SK-N-MC (cell line): ENCODE results near the gene VPS13A.
"Not testable (repeated sequence)": the region's sequence is repeated elsewhere in the genome, so short reads cannot be mapped to it uniquely, and the experiment has no call there.

Experiments used
- DNase-seq: peaks from one replicate; pipeline ENCODE4 v3.0.0-alpha.2; 2011; ENCODE audit warnings: low read depth, low spot score
- H3K27ac ChIP-seq: fragments of 200-600 bp; sonication (generic); 2 replicates; pipeline ENCODE4 v1.5.1; 2016; ENCODE audit warnings: mixed run types
- H3K36me3 ChIP-seq: fragments of 200-600 bp; sonication (generic); 2 replicates; pipeline ENCODE4 v1.6.1; 2017; ENCODE audit warnings: antibody characterized with exemption, low read length, mixed read lengths; ENCODE audit not compliant: insufficient read depth
- H3K4me3 ChIP-seq: fragments of 200-600 bp; sonication (generic); 2 replicates; pipeline ENCODE4 v1.5.1; 2016
- H3K9ac ChIP-seq: fragments of 200-600 bp; sonication (generic); 2 replicates; pipeline ENCODE4 v1.8.0; 2017; ENCODE audit warnings: mixed run types, mixed read lengths; ENCODE audit not compliant: insufficient read length
- H3K9me3 ChIP-seq: fragments of 200-600 bp; sonication (generic); 2 replicates; pipeline ENCODE4 v1.6.1; 2017; ENCODE audit warnings: low read depth, mild to moderate bottlenecking, antibody characterized with exemption, low read length, moderate library complexity, mixed read lengths
- EZH2 ChIP-seq: fragments of 200-600 bp; sonication (generic); IDR thresholded peaks from one replicate; pipeline ENCODE4 v1.6.1; 2017; ENCODE audit warnings: antibody characterized with exemption
- FOXP2 ChIP-seq: optimal IDR thresholded peaks from 2 replicates; pipeline ENCODE3; 2011; ENCODE audit warnings: mild to moderate bottlenecking, moderate library complexity; ENCODE audit not compliant: insufficient read depth; ENCODE audit errors: extremely low read length, control extremely low read depth
- POLR2AphosphoS5 ChIP-seq: IDR thresholded peaks from 2 replicates; pipeline ENCODE4 v1.6.1; 2012; ENCODE audit warnings: mild to moderate bottlenecking, low read depth, low read length, borderline replicate concordance

The VPS13A gene

DNA sequence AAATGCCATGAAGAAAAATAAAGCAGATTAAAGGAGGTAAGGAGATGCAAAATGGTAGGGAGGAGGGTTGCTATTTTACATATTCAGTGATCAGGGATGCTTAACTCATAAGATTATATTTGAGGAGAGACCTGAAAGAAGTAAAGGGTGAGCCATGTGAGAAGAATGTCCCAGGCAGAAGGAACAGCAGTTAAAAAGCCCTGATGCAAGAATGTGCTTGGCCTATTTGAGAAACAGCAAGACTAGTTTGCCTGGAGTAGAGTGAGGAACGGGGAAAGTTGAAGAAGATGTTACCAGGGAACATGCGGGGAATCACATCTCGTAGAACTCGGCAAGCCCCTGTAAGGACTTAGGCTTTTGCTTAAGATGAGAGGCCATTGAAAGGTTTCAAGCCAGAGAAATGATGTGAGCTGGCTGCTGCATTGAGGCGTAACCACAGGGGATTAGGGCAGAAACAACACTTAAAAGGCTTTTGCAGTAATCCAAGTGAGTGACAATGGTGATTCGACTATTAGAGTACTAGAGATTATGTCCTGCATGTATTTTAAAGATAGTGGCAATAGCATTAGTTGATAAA is 198.7 kb downstream of the VPS13A start:
- H3K36me3 ChIP-seq = peaks cover 3% of the 10 kb centered on the region; the same call in 1 of the 2 replicates
- H3K27ac ChIP-seq = no peak overlapping the region
- no peak for TF ChIP-seq EZH2
- no peak for TF ChIP-seq POLR2AphosphoS5
- TF ChIP-seq FOXP2 = no peak
- no peak for DNase-seq
- no peak overlapping the region for H3K4me3 ChIP-seq
- H3K9ac ChIP-seq = no peak overlapping the region
- H3K9me3 ChIP-seq = no peaks in the 10 kb centered on the region

DNA sequence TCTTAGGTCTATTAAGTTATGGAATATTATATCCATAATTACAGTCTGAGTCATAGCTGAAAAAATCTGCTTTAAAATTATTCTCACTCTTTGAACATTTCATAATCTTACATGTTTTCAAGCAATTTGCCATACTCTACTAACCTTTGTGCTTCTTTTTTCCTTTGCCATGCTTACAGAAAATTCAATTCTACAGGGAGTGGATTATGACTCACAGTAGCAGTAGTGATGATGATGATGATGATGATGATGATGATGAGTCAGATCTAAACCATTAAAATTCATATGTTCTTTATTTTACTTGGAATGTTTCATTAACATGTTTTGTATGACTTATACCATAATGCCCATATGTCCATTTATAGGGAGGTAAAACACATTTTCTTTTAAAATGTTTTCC is 207.1 kb downstream of the VPS13A start:
- TF ChIP-seq FOXP2 (no peak), EZH2 (no peak), POLR2AphosphoS5 (no peak)
- H3K9me3 ChIP-seq = no peaks in the 10 kb centered on the region
- H3K4me3 ChIP-seq = no peak overlapping the region
- DNase-seq = no peak
- 0 out of 2 replicates have a peak, but pooled peaks cover 4% of the 10 kb centered on the region for H3K36me3 ChIP-seq
- no peak overlapping the region for H3K9ac ChIP-seq
- no peak overlapping the region for H3K27ac ChIP-seq

DNA sequence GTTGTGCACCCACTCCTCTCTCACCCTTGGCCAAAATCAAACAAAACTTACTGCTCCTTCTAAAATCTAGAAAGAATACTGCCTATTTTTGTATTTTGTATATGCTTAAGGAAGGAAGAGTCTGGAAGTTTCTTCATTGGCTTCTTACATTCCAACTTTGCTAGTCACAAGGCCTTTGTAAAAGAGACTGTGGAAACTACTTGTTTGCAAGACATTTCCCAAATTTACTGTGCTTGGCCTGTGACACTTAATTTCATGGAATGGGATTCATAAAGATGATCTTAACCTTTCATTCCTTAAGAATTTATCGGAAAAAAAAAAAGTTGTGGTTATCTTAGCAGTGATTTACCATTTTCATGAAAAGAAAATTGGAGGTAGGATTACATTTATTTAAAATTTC is 208.9 kb downstream of the VPS13A start:
- DNase-seq = no peak
- Histone ChIP-seq H3K9me3 (no peaks in the 10 kb centered on the region), H3K27ac (no peak overlapping the region), H3K36me3 (0 out of 2 replicates have a peak, but pooled peaks cover 4% of the 10 kb centered on the region), H3K9ac (no peak overlapping the region), H3K4me3 (no peak overlapping the region)
- no peak for TF ChIP-seq FOXP2
- TF ChIP-seq EZH2 = no peak
- TF ChIP-seq POLR2AphosphoS5 = no peak

DNA sequence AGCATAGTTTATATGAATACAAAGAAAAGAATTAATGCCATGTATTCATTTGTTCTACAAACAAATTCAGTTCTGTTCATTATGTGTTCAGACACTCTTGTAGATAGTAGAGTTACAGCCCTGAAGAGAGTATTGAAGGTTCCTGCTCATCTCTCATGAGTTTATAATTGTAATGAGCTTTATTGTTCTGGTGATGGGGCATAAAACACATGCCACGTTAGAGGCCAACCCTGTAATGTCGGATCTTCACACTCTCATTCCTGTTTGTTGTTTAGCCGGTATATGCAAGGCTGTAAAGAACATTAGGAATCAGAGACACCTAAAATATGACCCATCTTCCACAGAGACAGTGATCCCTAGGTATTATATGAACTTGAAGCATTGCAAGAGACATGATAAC is 214.5 kb downstream of the VPS13A start:
- H3K27ac ChIP-seq = no peak overlapping the region

DNA sequence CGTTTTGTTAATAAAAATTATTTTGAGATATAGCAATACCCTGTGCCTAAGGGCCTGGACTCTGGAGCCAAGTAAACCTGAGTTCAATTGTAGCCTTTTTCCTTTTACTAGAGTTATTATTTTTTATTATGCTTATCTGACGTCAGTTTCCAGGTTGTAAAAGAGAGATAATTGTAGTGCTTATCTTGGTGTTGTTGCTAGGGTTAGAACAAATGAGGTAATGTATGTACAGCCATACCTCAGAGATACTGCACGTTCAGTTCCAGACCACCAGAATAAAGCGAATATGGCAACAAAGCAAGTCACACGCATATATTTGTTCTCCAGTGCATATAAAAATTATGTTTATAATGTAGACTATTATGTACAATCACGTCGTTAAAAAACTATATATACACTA is 215.0 kb downstream of the VPS13A start:
- no peaks in the 10 kb centered on the region for H3K9me3 ChIP-seq
- TF ChIP-seq FOXP2 (no peak), POLR2AphosphoS5 (no peak), EZH2 (no peak)
- H3K9ac ChIP-seq = no peak overlapping the region
- no peak overlapping the region for H3K27ac ChIP-seq
- no peak for DNase-seq
- H3K4me3 ChIP-seq = no peak overlapping the region
- H3K36me3 ChIP-seq = no peaks in the 10 kb centered on the region

More for the DNA sequence above, 214.5 kb downstream of the VPS13A start:
- no peak for DNase-seq
- Histone ChIP-seq H3K36me3 (no peaks in the 10 kb centered on the region), H3K4me3 (no peak overlapping the region), H3K9me3 (no peaks in the 10 kb centered on the region), H3K9ac (no peak overlapping the region)
- TF ChIP-seq FOXP2 = no peak
- TF ChIP-seq POLR2AphosphoS5 = no peak
- no peak for TF ChIP-seq EZH2

DNA sequence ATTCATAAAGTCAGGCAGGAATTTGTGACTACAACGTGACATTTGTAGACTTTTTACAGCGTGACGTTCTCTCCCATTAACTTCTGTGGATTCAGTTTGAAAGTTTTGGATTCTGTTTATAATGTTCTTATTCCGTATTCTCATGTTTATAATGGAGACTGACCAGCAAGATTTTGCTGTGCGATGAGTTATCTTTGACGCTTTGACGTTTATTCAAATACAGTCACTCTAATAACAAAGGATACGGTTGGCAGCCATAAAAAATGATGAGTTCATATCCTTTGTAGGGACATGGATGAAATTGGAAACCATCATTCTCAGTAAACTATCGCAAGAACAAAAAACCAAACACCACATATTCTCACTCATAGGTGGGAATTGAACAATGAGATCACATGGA is 221.2 kb downstream of the VPS13A start:
- DNase-seq, H3K9ac ChIP-seq: not testable (repeated sequence)

DNA sequence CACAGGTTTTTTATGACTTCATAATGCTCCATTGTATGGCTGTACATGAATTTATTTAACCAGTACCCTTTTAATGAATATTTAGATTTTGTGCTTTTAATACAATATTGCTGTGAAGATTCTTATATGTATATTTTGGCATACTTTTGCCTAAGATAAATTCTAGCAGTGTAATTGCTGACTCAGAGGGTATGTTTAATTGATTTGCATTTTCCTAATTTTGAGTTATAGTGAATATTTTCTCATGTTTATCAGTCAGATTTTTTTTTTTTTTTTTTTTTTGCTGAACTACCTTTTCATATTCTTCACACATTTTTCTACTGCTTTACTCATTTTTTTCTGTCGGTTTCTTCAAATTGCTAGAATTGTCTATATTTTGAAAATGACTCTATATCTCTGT is 222.6 kb downstream of the VPS13A start:
- DNase-seq = no peak
- Histone ChIP-seq H3K4me3 (no peak overlapping the region), H3K9ac (no peak overlapping the region), H3K36me3 (no peaks in the 10 kb centered on the region), H3K27ac (no peak overlapping the region), H3K9me3 (no peaks in the 10 kb centered on the region)
- TF ChIP-seq POLR2AphosphoS5 = no peak
- TF ChIP-seq FOXP2 = no peak
- TF ChIP-seq EZH2 = no peak

More for the DNA sequence above, 221.2 kb downstream of the VPS13A start:
- H3K36me3 ChIP-seq, H3K4me3 ChIP-seq, H3K27ac ChIP-seq, H3K9me3 ChIP-seq: not testable (repeated sequence)

DNA sequence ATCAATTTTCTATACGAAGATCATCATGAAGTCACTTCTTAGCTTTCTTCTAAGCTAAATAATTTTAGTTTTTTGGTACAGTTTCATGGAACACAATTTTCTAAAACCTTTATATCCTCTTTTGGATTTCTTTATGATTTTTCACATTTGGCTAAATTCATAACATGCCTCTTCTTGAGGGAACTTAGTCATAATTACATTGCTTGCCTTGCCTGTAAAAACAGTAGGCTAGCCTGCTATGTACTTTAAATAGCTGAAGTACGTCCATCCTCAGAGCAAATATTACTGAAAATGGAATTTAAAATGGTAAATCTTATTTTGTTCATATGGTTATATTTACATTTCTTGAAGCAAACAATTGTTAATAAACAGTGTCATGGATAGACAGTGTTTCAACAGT is 225.0 kb downstream of the VPS13A start:
- no peak overlapping the region for H3K4me3 ChIP-seq
- TF ChIP-seq FOXP2 = no peak
- TF ChIP-seq POLR2AphosphoS5 = no peak
- TF ChIP-seq EZH2 = no peak
- no peak overlapping the region for H3K9ac ChIP-seq
- no peak overlapping the region for H3K27ac ChIP-seq
- H3K9me3 ChIP-seq = no peaks in the 10 kb centered on the region
- H3K36me3 ChIP-seq = peaks cover 6% of the 10 kb centered on the region; the same call in 1 of the 2 replicates
- no peak for DNase-seq

DNA sequence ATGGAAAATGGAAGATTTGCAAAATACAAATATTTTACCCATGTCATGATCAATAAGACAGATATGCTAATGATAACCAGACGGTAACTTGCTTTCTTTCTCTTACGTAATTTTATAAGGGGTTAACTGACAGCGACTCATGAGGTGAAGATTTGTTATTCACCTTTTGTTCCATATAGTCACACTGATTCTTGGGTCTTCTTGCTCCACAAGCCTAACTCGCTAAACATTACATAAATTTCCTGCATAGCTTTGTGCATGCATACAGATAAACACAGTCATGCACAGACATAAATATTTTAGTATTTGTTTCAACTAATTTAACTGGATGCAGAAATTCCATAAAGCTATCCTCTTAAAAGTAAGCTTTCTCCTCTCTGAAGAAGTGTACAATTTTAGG is 225.9 kb downstream of the VPS13A start:
- Histone ChIP-seq H3K4me3 (no peak overlapping the region), H3K9ac (no peak overlapping the region), H3K27ac (no peak overlapping the region), H3K36me3 (peaks cover 10% of the 10 kb centered on the region; the same call in 1 of the 2 replicates), H3K9me3 (no peaks in the 10 kb centered on the region)
- no peak for TF ChIP-seq POLR2AphosphoS5
- no peak for TF ChIP-seq FOXP2
- no peak for TF ChIP-seq EZH2
- DNase-seq = no peak

DNA sequence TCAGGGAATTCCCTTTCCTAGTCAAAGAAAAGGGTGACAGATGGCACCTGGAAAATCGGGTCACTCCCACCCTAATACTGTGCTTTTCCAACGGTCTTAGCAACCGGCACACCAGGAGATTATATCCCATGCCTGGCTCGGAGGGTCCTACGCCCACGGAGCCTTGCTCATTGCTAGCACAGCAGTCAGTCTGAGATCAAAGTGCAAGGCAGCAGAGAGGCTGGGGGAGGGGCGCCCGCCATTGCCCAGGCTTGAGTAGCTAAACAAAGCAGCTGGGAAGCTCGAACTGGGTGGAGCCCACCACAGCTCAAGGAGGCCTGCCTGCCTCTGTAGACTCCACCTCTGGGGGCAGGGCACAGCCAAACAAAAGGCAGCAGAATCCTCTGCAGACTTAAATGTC is 231.2 kb downstream of the VPS13A start:
- H3K27ac ChIP-seq, H3K9me3 ChIP-seq, DNase-seq, H3K4me3 ChIP-seq, H3K9ac ChIP-seq: not testable (repeated sequence)
- peaks cover 11% of the 10 kb centered on the region; the same call in 1 of the 2 replicates for H3K36me3 ChIP-seq
